HEK293 (cell line): ENCODE measurements around the gene CSMD2.

Source experiments
- KLF10 ChIP-seq: fragments of 450-650 bp; IDR thresholded peaks from 2 replicates; pipeline ENCODE4 v1.5.1; 2018; ENCODE audit warnings: missing biosample characterization, mild to moderate bottlenecking, missing genetic modification characterization
- KLF16 ChIP-seq: fragments of 450-650 bp; formaldehyde crosslinking; IDR thresholded peaks from 2 replicates; pipeline ENCODE4 v1.5.1; 2017; ENCODE audit warnings: missing biosample characterization, missing genetic modification characterization
- ZNF223 ChIP-seq: fragments of 450-650 bp; formaldehyde crosslinking; IDR thresholded peaks from 2 replicates; pipeline ENCODE4 v1.5.1; 2016; ENCODE audit warnings: missing biosample characterization, missing genetic modification characterization
- TF ChIP-seq, protein P1 (sequence below): fragments of 450-650 bp; formaldehyde crosslinking; IDR thresholded peaks from 2 replicates; pipeline ENCODE4 v1.5.1; 2016; ENCODE audit warnings: missing biosample characterization, missing genetic modification characterization
- TF ChIP-seq, protein P2 (sequence below): fragments of 450-650 bp; formaldehyde crosslinking; IDR thresholded peaks from 2 replicates; pipeline ENCODE4 v1.5.1; 2017; ENCODE audit warnings: missing biosample characterization, missing genetic modification characterization
- TF ChIP-seq, protein P3 (sequence below): fragments of 450-650 bp; formaldehyde crosslinking; IDR thresholded peaks from 2 replicates; pipeline ENCODE4 v1.5.1; 2016; ENCODE audit warnings: missing biosample characterization, missing genetic modification characterization
- TF ChIP-seq, protein P4 (sequence below): fragments of 450-650 bp; formaldehyde crosslinking; IDR thresholded peaks from 2 replicates; pipeline ENCODE4 v1.5.1; 2016; ENCODE audit warnings: missing biosample characterization, missing genetic modification characterization

DNA sequence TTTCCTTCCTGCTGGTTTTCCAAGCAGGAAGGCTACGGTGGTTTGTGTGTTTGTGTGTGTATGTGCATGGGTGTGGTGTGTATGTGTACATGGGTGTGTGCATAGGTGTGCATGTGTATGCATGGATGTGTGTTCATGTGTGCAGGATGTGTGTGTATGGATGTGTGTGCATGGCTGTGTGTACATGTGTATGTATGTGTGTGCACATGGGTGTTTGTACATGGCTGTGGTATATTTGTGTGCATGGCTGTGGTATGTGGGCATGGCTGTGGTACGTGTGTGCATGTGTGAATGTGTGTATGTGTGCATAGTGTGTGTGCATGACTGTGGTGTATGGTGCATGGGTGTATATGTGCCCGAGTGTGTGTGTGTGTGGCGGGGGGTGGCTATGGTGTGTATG lies 24.0 kb upstream of the CSMD2 start:
- TF ChIP-seq, protein P1, sequence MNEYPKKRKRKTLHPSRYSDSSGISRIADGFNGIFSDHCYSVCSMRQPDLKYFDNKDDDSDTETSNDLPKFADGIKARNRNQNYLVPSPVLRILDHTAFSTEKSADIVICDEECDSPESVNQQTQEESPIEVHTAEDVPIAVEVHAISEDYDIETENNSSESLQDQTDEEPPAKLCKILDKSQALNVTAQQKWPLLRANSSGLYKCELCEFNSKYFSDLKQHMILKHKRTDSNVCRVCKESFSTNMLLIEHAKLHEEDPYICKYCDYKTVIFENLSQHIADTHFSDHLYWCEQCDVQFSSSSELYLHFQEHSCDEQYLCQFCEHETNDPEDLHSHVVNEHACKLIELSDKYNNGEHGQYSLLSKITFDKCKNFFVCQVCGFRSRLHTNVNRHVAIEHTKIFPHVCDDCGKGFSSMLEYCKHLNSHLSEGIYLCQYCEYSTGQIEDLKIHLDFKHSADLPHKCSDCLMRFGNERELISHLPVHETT (tag by site-specific recombination) = no peak
- TF ChIP-seq KLF16 (no peak), ZNF223 (tag by site-specific recombination) (no peak), KLF10 (tag by site-specific recombination) (no peak)
- TF ChIP-seq, protein P2, sequence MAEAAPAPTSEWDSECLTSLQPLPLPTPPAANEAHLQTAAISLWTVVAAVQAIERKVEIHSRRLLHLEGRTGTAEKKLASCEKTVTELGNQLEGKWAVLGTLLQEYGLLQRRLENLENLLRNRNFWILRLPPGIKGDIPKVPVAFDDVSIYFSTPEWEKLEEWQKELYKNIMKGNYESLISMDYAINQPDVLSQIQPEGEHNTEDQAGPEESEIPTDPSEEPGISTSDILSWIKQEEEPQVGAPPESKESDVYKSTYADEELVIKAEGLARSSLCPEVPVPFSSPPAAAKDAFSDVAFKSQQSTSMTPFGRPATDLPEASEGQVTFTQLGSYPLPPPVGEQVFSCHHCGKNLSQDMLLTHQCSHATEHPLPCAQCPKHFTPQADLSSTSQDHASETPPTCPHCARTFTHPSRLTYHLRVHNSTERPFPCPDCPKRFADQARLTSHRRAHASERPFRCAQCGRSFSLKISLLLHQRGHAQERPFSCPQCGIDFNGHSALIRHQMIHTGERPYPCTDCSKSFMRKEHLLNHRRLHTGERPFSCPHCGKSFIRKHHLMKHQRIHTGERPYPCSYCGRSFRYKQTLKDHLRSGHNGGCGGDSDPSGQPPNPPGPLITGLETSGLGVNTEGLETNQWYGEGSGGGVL = no peak
- TF ChIP-seq, protein P3, sequence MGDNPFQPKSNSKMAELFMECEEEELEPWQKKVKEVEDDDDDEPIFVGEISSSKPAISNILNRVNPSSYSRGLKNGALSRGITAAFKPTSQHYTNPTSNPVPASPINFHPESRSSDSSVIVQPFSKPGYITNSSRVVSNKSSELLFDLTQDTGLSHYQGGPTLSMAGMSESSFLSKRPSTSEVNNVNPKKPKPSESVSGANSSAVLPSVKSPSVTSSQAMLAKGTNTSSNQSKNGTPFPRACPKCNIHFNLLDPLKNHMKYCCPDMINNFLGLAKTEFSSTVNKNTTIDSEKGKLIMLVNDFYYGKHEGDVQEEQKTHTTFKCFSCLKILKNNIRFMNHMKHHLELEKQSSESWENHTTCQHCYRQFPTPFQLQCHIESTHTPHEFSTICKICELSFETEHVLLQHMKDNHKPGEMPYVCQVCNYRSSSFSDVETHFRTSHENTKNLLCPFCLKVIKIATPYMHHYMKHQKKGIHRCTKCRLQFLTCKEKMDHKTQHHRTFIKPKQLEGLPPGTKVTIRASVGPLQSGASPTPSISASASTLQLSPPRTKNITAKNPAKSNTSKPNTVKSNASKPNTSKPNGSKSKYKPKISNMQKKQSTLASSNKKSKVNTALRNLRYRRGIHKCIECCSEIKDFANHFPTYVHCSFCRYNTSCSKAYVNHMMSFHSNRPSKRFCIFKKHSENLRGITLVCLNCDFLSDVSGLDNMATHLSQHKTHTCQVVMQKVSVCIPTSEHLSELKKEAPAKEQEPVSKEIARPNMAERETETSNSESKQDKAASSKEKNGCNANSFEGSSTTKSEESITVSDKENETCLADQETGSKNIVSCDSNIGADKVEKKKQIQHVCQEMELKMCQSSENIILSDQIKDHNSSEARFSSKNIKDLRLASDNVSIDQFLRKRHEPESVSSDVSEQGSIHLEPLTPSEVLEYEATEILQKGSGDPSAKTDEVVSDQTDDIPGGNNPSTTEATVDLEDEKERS (tag by site-specific recombination) = no peak
- TF ChIP-seq, protein P4, sequence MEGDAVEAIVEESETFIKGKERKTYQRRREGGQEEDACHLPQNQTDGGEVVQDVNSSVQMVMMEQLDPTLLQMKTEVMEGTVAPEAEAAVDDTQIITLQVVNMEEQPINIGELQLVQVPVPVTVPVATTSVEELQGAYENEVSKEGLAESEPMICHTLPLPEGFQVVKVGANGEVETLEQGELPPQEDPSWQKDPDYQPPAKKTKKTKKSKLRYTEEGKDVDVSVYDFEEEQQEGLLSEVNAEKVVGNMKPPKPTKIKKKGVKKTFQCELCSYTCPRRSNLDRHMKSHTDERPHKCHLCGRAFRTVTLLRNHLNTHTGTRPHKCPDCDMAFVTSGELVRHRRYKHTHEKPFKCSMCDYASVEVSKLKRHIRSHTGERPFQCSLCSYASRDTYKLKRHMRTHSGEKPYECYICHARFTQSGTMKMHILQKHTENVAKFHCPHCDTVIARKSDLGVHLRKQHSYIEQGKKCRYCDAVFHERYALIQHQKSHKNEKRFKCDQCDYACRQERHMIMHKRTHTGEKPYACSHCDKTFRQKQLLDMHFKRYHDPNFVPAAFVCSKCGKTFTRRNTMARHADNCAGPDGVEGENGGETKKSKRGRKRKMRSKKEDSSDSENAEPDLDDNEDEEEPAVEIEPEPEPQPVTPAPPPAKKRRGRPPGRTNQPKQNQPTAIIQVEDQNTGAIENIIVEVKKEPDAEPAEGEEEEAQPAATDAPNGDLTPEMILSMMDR (tag by site-specific recombination) = no peak
